NCI-H2029 treated with DMSO at 0.1 percent for 48 hours (cell line): Measurements from ENCODE around the gene REG3G.
"Not testable (repeated sequence)": the region's sequence is repeated elsewhere in the genome, so short reads cannot be mapped to it uniquely, and the experiment has no call there.

Experiments used
- DNase-seq: peaks from one replicate; lab custom pipeline; 2025; lab: John Stamatoyannopoulos, UW

The REG3G gene

DNA sequence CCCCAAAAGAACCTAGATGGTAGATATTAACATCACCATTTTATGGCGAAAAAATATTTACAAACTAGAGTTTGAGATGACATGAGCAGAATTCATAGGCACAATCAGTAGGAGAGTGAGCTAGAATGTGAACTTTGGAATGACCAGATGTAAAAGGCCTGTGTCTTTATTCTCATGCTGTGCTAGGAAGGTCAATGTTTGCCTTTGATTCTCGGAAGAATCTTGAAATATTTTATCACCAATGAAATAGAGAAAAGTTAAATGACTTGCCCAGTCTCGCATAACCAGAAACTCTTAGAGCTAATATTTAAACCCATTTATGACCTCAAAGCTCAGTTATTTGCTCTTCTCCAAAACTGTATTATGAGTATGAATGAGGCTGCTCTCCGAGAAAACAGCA is 9.2 kb upstream of the REG3G start:
- no peak for DNase-seq

DNA sequence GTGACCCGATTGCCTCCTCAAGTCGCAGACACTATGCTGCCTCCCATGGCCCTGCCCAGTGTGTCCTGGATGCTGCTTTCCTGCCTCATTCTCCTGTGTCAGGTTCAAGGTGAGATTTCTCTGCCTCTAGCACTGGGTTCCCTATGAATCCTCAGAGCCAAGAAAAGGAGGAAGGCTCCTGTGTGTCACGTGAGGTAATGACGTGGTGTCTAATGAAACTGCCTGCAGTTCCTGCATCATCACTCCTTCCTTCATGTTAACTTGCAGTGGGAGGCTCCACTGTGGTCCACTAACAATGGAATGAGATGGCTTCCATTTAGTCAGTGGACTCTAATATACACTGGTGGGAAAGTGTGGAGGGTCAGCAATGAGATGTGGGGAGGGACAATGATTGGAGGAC is 559 bp downstream of the REG3G start:
- DNase-seq: no peak

DNA sequence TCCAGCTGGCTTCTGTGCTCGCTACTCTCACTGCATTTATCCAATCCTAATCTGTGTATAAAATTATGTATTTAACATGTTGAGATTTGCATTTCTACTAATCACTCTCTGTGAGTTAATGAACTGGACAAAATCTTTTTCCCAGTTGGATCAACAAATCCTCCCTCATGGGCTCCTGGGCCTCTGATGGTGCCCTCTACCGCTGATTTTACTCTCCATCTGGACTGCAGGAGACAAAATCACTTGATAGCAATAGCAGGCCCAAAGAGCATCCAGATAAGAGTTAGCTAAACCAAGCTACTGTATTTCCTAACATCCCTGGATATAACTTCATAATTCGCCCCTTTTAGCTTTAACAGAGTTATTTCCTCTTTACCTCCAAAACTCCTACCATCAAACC is 14.4 kb downstream of the REG3G start:
- DNase-seq: no peak

- no peak for DNase-seq
These were observed 15.5 kb downstream of the REG3G start for GRCh38 chr2:79041032-79041448.

DNA sequence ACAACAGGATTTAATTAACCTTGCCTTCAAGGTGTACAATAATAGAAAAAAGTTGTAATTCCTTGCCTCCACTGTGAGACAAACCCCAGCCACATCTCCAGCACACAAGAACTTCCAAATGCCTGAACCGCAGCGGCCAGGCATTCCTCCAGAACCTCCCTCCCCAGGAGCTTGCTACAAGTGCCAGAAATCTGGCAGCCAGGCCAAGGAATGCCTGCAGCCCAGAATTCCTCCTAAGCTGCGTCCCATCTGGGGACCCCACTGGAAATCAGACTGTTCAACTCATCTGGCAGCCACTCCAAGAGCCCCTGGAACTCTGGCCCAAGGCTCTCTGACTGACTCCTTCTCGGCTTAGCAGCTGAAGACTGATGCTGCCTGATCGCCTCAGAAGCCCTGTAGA is 28.0 kb downstream of the REG3G start:
- not testable (repeated sequence) for DNase-seq

- not testable (repeated sequence) for DNase-seq
These were observed 29.3 kb downstream of the REG3G start for GRCh38 chr2:79054769-79055168.

GRCh38 chr2:79065201-79065600 is 39.7 kb downstream of the REG3G start:
- DNase-seq: no peak

GRCh38 chr2:79071078-79071477 is 45.6 kb downstream of the REG3G start:
- DNase-seq: no peak
